Measurements from ENCODE around the gene C6orf89.

Gene C6orf89

DNA sequence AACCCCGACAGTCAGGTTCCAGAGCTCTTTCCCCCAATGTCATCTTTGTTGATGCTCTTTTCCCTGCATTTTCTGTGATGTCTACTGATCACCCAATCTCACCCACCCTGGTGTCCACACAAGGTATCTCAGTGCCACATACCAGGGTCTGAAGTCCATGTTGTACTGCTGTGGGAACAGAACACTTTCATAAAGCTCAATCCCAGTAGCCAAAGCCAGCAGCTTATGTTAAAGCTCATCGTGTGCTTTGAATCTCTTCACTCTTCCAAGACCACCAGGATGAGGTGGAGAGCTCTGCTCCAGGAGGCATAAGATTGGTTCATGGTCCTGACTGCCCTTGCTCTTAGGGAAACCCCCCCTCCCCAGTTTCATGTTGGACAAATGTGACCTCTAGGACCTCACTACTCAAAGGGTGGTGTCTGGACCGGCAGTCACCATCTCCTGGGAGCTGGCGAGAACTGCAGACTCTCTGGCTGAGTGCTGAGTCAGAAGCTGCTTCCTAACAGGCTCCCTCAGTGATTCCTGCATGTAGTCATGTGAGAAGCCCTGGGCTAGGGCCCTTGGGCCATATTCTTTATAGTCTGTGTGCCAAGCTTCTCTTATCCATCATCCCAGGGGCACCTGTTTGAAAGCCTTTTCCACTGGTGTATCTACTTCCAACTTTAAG lies 33.1 kb upstream of the C6orf89 start:
- no peak for DNase-seq (ENCODE audit: low read depth, low spot score)

DNA sequence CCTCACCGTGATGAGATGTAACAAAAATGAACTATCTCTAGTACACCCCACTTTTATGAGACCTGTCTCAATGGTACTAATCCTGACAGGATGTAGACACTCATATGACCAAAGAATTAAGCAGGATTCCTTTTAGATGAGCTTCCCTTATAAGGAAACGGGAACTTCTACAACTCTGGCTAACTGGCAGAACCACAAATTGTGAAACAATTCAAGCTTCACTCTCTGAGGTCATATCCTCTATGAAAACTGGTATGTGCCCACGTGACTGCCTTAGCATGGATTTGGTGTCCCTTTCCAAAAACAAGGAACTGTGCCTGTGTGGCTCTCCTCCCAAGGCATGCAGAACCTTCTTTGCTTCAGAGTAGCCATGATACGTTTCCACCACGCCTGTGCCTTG lies 32.4 kb upstream of the C6orf89 start:
- DNase-seq (ENCODE audit: low read depth, low spot score): no peak

GRCh38 chr6:36855750-36856149 lies 30.0 kb upstream of the C6orf89 start:
- no peak for DNase-seq (ENCODE audit: low read depth, low spot score)

- no peak for DNase-seq (ENCODE audit: low read depth, low spot score)
These were observed 29.5 kb upstream of the C6orf89 start for GRCh38 chr6:36856277-36856676.

DNA sequence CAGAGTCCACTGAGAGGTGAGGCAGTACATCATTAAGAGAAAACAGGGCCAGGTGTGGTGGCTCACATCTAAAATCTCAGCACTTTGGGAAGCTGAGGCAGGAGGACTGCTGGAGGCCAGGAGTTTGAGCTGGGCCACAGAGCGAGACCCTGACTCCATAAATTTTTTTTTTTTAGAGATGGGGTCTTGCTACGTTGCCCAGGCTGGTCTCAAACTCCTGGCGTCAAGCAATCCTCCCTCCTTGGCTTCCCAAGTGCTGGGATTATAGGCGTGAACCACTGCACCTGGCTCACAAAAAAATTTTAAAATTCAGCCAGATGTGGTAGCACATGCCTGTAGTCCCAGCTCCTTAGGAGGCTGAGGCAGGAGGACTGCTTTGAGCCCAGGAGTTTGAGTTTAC lies 28.4 kb upstream of the C6orf89 start:
- DNase-seq (ENCODE audit: low read depth, low spot score): no peak

- DNase-seq (ENCODE audit: low read depth, low spot score): no peak
These were observed 27.3 kb upstream of the C6orf89 start for GRCh38 chr6:36858407-36858981.

DNA sequence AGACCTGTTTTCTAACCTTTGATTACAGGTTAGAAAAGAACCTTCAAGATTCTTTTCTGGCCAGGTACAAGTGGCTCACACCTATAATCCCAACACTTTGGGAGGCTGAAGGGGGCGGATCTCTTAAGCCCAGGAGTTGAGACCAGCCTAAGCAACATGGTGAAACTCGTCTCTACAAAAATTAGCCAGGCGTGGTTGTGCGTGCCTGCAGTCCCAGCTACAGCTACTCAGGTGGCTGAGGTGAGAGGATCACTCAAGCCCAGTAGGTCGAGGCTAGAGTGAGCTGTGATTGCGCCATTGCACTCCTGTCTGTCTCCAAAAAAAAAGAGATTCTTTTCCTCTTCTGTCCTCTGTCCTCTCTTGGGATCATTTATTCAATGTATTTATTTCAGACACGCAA lies 25.6 kb upstream of the C6orf89 start:
- DNase-seq (ENCODE audit: low read depth, low spot score): no peak

DNA sequence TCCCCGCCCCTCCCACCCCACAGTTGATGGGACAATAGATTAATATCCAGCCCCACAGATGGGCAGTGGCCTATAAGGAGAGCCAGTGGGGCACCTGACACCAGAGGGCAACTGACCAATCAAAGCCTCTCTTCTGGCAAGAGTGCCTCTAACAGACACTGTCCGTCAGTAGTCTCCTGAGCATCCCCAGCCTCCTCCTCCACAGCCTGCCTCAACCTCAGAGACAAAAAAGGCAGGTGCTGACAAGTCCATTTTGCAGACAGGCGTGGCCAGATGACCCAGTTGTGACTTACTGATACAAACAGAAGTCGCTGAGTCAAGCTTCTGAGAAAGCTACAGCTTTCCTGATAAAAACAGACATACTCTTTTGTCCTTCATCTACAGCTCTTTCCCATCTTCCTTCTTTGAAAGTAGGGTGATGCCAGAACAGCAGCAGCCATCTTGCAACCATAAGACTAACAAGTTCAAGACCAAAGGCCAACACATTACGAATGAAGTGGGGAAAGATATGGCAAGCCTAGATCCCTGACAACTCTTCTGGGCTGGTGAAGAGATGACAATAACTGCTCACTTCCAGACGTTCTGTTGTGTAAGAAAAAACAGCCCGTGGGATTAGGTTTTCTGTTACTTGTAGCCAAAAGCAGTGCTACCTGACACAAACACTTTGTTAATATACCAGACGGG lies 23.4 kb upstream of the C6orf89 start:
- no peak for DNase-seq (ENCODE audit: low read depth, low spot score)

GRCh38 chr6:36862848-36863382 lies 22.8 kb upstream of the C6orf89 start:
- DNase-seq (ENCODE audit: low read depth, low spot score): no peak

GRCh38 chr6:36863670-36864540 lies 21.8 kb upstream of the C6orf89 start:
- no peak for DNase-seq (ENCODE audit: low read depth, low spot score)

GRCh38 chr6:36865835-36866234 lies 19.9 kb upstream of the C6orf89 start:
- no peak for DNase-seq (ENCODE audit: low read depth, low spot score)

DNA sequence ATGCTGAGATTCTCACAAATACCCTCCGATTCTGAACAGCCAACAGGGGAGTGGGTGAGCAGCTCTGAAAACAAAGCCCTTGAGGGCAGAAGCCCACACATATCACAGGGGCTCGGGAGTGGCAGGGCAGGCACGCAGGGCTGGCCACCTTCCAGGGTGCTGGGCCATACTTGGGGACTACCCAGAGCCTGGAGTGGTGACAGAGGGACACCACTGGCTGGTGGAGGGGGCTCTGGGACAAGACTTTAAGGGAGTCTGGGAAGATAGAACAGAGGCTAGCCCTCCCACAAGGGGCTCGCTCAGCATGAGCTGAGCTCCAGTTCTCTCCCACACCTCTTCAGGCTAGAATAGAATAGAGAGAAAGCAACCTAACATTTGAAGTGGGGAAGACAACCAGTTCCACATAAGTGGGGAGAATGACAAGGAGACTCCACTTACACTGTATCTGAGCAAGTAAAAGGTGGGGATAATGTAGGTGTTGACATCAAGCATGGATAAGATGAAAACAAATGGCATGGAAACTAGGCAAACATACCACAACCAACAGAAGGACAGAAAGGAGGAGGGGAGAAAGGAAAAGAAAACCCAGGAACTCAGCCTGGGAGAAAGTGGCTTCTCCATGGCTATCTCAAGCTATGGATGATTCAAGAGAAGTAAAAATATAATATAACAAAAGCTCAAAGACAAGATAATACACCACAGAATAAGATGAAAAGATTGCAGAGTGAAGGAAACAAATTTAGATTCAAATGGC lies 18.1 kb upstream of the C6orf89 start:
- no peak for DNase-seq (ENCODE audit: low read depth, low spot score)

- no peak for DNase-seq (ENCODE audit: low read depth, low spot score)
These were observed 14.1 kb upstream of the C6orf89 start for GRCh38 chr6:36871686-36872085.

- no peak for DNase-seq (ENCODE audit: low read depth, low spot score)
These were observed 12.6 kb upstream of the C6orf89 start for GRCh38 chr6:36873115-36873514.

GRCh38 chr6:36873612-36874442 lies 11.9 kb upstream of the C6orf89 start:
- no peak for DNase-seq (ENCODE audit: low read depth, low spot score)

DNA sequence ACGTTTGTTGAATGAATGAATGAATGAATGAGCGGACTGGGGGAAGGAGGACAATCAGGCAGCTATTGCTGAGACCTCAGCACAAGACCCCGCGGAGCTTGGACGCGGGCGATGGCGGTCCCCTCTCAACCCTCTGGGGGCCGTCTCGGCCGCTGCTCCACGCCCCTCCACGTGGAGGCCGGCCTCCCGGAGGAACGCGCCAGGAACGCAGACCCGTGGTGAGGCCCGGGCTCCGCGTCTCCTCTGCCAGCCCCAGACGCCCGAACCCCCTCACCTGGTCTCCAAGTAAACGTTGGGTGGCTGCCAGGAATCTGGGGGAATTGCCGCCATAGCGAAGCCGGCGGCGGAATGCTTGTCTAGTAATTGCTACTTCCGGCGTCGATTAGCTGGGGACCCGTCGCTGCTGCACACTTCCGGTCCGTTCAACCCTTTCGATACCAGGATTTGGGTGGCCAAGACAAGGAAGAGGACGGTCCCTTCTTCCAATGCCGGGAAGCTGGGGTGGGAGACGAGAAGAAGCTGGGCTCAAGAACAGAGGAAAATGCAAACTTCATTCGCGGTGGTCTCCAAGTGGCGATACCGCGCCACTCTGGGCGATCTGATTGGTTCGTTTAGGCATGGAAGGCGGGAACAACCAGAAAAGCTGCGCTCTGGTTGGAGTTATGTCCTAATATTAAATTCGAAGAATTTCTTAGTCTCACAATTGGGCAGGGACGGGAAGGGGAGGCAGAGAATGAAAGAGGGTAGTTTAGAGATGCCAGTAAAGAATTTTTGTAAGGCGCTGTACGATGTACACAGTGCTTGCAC lies 11.1 kb upstream of the C6orf89 start, which contains the start of gene PPIL1:
Gene PPIL1, minus strand, starts transcription at position 361 of the 807 bp plus-strand sequence. Its CDS starts 31 bp downstream, at position 330.
- peak; percentile 68 for DNase-seq (ENCODE audit: low read depth, low spot score)

DNA sequence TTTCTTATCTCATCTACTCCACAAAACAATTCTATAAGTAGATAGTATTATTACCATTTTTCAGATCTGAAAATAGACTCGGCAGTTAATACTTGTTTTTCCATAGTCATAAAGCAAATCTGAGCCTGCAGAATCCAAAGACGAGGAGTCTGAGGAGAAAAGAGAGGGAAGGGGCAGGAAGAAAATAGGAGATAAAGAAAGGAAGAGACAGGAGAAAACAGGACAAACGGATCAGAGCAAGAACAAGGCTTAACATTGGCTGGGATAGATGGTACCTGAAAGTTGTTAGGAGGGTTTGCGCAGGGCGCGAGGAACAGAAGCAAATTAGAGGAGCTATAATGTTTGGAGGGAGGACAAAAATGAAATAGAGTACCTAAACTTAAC lies 10.5 kb upstream of the C6orf89 start:
- DNase-seq (ENCODE audit: low read depth, low spot score): no peak

DNA sequence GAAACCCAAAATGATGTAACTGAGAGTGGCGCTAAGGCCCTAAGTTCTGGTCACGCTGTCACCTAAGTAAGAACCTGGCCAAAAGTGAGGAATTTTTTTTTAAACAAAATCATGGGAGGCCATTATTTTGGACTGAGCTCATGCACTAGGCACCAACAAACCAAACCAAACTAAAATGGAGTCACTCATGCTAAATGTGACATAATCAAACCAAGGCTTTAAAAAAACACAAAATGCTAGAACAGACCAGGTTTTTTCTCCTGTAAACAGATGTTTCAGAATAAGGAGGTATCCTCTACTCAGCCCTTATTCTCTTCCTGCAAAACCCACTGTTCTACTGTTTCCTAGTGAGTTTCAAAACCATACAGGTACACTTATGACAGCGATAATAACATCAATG lies 1.1 kb upstream of the C6orf89 start:
- DNase-seq (ENCODE audit: low read depth, low spot score): no peak

GRCh38 chr6:36886950-36887618 lies 1.3 kb downstream of the C6orf89 start:
- DNase-seq (ENCODE audit: low read depth, low spot score): no peak
